ENCODE data around the gene SUN1.

Gene SUN1

GRCh38 chr7:894927-895450 is 62.7 kb downstream of the SUN1 start:
- DNase-seq: no peak

DNA sequence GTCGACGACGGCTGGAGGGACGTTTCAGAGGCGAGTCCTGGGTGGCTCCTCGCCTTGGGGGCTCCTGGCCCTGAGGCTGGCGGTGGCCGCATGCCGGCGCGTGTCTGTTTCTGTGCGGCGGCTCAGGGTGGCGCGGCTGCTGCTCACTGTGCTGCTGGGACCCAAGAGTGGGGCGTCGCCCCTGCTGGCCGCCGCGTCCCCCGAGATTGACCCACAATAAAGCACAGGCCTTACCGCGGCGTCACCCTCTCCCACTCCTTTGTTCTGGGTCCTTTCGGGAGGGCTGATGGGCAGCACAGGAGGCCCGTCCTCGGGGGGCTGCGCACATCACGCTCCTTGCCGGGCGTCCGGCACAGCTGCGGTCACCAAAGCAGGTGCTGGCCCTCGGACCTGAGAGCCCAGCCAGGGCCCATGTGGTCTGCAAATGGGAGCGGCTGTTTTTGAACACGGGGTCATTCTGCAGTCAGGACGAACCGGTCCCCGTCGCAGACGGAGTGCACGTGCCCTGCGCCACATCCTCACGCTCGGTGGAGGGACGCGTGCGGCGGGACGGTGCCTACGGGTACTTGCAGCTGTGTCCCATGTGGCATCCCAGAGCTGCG is 63.3 kb downstream of the SUN1 start:
- DNase-seq: no peak

- no peak for DNase-seq
Measured at GRCh38 chr7:896346-897075, 64.2 kb downstream of the SUN1 start.

DNA sequence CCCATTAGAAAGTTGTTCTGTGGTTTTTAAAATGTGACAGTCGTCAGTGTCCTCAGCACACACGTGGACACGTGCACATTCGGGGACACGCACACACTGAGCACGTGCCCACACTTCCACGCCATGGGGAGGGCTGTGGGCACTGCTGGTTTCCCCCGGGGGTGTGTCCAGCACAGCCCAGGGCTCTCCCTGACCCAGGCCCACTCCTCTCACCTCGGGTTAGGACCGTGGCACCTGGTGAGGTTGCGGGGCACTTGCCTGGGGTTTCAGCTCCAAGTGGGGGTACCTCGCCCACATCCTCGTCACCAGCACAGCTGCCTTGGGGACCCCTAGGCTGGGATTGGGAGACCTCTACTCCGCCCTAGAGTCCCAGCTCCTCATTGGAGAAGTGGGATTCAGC is 64.8 kb downstream of the SUN1 start:
- no peak for DNase-seq

- DNase-seq: no peak
Measured at GRCh38 chr7:897771-898376, 65.6 kb downstream of the SUN1 start.

DNA sequence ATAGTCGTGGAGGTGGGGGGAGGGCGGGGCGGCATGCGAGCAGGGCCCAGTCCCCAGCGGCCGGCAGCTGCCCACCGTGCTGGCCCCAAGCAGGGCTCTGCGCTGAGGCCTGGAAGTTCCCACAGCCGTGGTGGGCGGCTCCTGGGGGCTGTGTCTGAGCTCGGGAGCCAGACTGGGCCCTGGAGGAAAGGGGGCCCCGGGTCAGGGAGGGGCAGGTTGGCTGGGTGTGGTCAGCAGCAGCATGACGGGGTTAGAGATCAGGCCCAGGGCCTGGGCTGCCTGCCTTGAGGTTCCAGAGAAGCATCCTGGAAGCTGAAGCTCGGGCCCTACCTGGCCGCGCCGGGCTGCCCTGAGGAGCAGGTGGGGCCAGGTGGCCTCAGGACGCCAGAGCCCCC is 66.2 kb downstream of the SUN1 start:
- DNase-seq: no peak

GRCh38 chr7:898855-899681 is 66.8 kb downstream of the SUN1 start:
- no peak for DNase-seq

DNA sequence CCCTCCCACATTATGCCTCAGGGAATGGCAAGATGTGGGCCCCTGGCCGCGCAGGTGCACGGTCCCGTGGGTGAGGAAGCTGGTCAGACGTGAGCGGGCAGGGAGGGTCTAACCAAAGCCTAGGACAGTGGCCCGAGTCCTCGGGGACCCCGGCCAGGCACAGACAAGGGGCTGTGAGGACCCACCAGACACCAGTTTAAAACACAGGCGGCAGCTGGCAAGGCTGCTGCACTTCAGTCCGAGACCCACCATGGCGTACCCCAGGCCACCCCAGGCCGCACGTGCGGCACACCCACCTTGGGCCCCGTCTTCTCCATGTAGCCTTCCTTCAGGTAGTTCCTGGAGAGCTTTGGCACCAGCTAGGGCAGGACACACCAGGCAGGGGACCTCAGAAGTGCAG is 67.5 kb downstream of the SUN1 start:
- DNase-seq: no peak

DNA sequence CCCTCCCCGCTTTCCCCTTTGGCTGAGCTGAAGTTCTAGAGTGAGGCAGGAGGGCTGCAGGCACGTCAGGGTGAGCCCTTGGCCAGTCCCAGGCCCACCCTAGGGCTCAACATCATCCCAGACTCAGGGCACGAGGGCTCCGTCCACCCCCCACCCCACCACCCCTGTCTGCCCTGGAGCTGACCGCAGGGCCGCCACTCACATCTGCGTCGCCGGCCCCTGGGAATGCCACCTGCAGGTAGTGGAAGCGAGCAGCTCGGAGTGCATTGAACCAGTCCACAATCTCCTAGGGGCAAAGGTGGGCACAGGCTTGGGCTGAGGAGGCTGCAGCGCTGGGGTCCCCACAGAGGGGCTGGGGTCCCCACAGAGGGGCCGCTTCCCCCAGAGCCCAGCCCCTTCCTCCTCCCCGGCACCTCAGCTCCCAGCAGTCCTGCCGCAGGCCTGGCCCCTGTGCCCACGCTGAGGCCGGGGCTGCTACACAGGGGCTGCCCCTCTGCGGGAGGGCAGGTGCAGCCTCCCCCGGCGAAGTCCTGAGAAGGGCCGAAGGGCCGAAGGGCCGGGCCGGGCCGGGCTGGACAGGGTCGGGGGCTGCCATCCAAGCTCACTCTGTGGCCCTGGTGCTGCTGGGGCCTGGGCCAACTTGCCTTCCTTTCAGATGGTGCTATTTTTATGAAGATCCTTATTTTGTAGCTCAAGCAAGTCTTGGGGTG is 68.2 kb downstream of the SUN1 start:
- DNase-seq: no peak

GRCh38 chr7:901041-901387 is 68.7 kb downstream of the SUN1 start:
- no peak for DNase-seq

DNA sequence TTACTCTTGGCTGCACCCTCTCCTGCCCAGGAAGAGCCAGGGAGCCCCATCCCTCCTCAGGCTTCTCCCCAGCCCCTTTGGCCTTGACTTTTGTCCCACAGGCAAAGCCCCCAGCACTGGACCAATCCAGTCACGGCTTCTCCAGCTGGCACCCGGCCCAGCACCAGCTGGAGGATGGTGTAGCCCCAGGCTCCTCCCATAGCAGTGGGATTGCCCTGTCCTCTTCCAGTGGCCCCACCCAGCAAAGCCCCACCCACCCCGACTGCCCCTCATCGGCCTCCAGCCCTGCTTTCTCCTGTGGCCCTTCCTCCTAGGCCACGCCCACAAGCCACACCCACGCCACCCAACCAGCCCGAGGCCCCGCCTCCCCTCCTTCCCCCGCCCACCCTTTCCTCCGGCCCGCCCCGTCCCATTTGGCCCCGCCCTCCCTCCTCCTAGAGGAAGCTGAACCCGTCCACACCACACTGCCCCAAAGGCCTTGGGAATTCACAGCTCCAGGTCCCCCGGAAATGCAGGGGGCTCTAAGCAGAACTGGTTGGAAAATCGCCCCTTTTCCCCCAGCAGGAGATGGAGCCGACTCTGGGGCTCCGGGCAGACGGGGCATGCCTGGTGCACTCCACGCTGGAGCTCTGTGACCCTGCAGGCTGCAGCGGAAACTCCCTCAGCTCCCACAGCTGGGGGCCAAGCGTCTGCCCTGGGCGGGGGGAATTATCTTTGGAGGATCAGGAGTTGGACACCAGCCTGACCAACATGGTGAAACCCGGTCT is 69.3 kb downstream of the SUN1 start:
- DNase-seq: peak; percentile 86 to 96 (median 92)

- no peak for DNase-seq
Measured at GRCh38 chr7:902996-903395, 70.7 kb downstream of the SUN1 start.

DNA sequence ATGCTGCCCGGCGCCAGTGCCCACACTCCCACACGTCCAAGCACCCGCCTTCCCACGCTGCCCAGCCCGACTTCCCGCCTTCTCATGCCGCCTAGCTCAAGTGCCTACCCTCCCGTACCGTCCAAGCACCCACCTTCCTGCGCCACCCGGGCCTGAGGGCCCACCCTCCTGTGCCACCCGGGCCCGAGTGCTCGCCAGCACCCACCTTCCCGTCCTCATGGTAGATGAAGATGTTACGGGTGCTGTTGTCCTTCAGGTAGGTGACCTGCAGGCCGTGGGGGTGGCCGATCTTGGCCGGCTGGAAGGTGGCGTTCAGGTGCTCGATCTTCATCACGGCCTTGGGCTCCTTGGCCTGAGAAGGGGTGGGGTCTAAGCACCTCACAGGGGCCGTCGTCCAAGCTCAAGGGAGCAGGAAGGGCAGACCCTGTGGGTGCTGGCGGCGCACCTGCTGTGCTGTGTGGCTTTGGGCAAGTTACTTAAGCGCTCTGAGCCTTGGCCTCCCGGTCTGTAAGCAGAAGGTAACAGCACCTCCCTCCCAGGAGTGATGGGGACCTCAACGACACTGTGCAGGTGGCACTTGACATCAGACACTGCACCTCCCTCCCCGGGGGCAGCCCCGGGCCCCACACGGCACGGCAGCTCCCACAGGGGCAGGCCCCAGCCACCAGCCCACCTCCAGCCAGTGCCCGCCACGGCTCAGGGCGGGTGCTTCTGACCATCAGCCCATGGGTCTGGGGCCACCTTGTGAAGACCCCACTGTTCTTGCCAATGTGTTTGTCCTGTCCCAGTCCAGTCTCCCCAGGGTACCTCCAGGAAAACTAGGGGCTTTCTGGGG is 71.9 kb downstream of the SUN1 start:
- no peak for DNase-seq

DNA sequence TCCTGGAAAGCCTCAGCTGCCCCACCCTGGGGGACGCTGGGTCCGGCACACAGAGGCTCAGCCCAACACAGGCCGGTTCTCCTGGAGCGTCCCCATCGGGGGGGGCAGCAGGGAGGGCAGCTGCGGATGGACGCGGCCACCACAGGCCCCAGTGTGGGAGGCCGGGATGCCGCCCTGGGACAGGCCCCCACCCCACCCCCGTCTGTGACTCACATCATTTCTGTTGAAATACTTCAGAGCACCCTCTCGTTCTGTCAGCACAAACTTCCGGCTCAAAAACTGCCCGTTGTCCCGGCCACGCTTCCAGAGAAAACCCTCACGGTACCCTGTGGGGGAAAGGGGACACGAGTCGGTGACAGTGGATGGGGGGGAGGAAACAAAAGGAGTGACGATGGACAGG is 72.6 kb downstream of the SUN1 start:
- peak in 2 of 3 donors; percentile 47 to 51 for DNase-seq

- no peak for DNase-seq
Measured at GRCh38 chr7:906776-907157, 74.5 kb downstream of the SUN1 start.

DNA sequence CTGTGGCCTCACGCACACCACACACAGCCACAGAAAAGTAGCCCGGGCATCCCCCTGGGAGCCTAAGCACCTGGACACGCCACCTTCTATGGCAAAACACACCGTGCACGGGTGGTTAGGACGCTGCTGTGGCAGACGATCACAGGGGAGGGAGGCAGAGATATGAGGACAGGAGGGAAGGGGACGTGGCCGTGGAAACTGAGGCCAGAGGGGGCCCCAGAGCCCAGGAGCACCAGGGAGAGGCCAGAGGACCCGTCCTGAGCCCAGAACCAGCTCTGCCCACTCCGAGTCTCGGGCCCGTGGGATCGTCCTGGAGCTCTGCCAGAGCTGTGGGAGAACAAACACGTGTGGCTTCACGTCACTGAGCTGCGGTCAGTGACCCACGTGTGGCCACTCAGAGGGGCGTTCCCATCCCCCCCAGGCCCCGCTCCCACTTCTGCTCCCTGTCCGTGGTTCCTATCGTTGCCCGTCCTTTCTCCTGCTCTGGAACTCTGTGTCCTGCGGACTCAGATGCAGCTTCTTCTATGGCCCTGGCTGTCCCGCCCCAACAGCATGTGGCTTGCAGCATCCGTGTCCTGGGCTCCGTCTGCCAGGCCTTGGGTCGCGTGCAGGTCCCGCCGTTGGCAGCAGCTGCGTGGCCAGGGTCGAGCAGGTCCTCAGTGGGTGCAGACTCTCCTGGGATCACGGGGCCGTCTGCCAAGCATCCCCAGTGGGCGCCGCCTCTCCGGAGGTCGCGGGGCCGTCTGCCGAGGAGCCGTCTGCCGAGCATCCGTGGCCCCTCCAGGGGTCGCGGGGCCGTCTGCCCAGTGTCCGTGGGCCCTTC is 75.1 kb downstream of the SUN1 start:
- DNase-seq: peak in 1 of 3 donors; percentile 84

DNA sequence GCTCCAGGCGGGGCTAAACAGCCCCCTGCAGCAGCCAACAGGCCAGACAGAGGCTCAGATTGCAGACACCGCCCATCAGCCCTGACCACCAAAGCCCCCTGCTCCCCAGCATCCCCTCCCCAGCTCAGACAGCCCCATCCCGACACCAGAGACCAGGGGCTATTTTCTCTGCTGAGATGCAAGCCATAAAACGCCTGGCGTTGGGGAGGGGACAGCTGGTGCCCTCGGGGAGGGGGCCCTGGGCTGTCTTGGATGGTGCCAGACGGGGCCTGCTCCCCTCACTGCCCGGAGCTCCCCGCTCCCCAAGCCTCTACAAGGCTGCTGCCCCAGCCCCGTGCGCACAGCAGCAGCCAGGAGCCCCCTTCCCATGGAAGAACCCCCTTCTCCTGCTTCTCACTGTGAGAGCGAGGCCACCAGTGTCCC is 75.9 kb downstream of the SUN1 start:
- DNase-seq: no peak

DNA sequence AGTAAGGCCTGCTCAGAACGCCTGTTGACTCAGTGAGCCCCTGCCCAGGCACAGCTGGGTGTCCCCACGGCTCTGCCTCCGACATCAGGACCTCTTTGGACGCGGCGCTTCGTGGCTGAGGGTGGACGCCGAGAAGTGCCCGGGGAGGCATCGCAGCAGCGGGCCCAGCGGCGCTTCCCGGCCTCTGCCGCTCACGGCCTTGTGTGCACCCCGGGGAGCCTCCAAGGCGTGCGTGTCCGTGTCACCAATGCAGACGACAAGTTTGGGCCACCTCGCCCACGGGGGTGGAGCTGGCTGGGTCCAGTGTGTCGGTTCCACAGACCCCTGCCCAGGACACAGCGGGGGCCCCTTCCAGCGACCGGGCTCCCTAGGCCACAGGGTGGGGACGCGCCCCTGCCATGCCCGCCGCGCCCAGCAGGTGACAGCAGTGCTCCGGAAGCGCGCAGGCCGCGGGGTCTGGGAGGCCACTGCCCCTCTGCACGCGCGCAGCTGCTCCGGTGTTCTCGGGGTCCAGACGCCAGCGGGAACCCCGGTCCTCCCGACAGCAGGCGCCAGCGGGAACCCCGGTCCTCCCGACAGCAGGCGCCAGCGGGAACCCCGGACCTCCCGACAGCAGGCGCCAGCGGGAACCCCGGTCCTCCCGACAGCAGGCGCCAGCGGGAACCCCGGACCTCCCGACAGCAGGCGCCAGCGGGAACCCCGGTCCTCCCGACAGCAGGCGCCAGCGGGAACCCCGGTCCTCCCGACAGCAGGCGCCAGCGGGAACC is 76.5 kb downstream of the SUN1 start:
- DNase-seq: peak; percentile 55 to 72 (median 72)

Measured in suppressor macrophage treated with lipopolysaccharide for 1 hour (primary cell).